ENCODE measurements around the gene LRP1B.

- TF ChIP-seq CTCF (IDR thresholded peaks at IDR 0.05) (no peak), EP300 (IDR thresholded peaks at IDR 0.05) (no peak), POLR2A (IDR thresholded peaks at IDR 0.05; ENCODE audit: low read depth) (no peak)
Measured at GRCh38 chr2:141501752-141502151, 629.1 kb downstream of the LRP1B start.

Measured in esophagus muscularis mucosa (tissue), 4 donors.